Neural cell (in vitro differentiated cells): ENCODE measurements around the gene MAD2L1BP. TPM values are rescaled to one million over a fixed set of nuclear protein-coding genes. Genes with fewer than 3 reads are reported as not detected.

Source experiments
- H2AFZ ChIP-seq: fragments of 200-600, 300-800 bp; sonication (generic), shearing (Covaris generic); 2 replicates; pipeline ENCODE4 v1.6.0; 2014; ENCODE audit warnings: low read depth, mild to moderate bottlenecking, antibody characterized with exemption, low read length, moderate library complexity
- H3F3A ChIP-seq: fragments of 200-600 bp; shearing (Covaris generic); 2 replicates; pipeline ENCODE4 v1.6.1; 2016; ENCODE audit warnings: mild to moderate bottlenecking, moderate library complexity, mixed read lengths, antibody characterized with exemption, low read length; ENCODE audit not compliant: insufficient read depth, poor library complexity, severe bottlenecking
- H3K27ac ChIP-seq: fragments of 200-600, 300-800 bp; sonication (generic), shearing (Covaris generic); 2 replicates; pipeline ENCODE4 v1.5.1; 2014; ENCODE audit warnings: mild to moderate bottlenecking, low read length, moderate library complexity
- H3K27me3 ChIP-seq: fragments of 300-800, 200-600 bp; sonication (generic), shearing (Covaris generic); 2 replicates; pipeline ENCODE4 v1.6.0; 2014; ENCODE audit warnings: mild to moderate bottlenecking, low read depth, low read length, moderate library complexity; ENCODE audit not compliant: insufficient read depth
- H3K36me3 ChIP-seq: fragments of 300-800, 200-600 bp; sonication (generic), shearing (Covaris generic); 2 replicates; pipeline ENCODE4 v1.5.1; 2014; ENCODE audit warnings: mild to moderate bottlenecking, antibody characterized with exemption, low read length, moderate library complexity; ENCODE audit not compliant: insufficient read depth
- H3K4me2 ChIP-seq: fragments of 300-800, 200-600 bp; sonication (generic), shearing (Covaris generic); 2 replicates; pipeline ENCODE4 v1.6.0; 2014; ENCODE audit warnings: mild to moderate bottlenecking, low read length
- H3K4me3 ChIP-seq: fragments of 300-800, 200-600 bp; sonication (generic), shearing (Covaris generic); 2 replicates; pipeline ENCODE4 v1.5.1; 2014; ENCODE audit warnings: mild to moderate bottlenecking, low read length, moderate library complexity
- H3K79me2 ChIP-seq: fragments of 200-600 bp; shearing (Covaris generic); replicated peaks from 2 replicates; pipeline ENCODE4 v1.6.0; 2014; ENCODE audit warnings: mild to moderate bottlenecking, low read length, moderate library complexity; ENCODE audit not compliant: insufficient read depth
- H3K9ac ChIP-seq: fragments of 300-800, 200-600 bp; sonication (generic), shearing (Covaris generic); 2 replicates; pipeline ENCODE4 v1.6.1; 2016; ENCODE audit warnings: mild to moderate bottlenecking, low read length, mixed read lengths
- H3K9me2 ChIP-seq: fragments of 200-600 bp; shearing (Covaris generic); 2 replicates; pipeline ENCODE4 v1.6.1; 2016; ENCODE audit warnings: mild to moderate bottlenecking, low read length, mixed read lengths; ENCODE audit not compliant: insufficient read depth
- H3K9me3 ChIP-seq: fragments of 200-600, 300-800 bp; sonication (generic), shearing (Covaris generic); 2 replicates; pipeline ENCODE4 v1.6.1; 2016; ENCODE audit warnings: mild to moderate bottlenecking, mixed run types, low read length, moderate library complexity, mixed read lengths
- H4K20me1 ChIP-seq: fragments of 200-600 bp; shearing (Covaris generic); 2 replicates; pipeline ENCODE4 v1.6.1; 2016; ENCODE audit warnings: mild to moderate bottlenecking, mixed run types; ENCODE audit not compliant: insufficient read depth
- CTCF ChIP-seq: fragments of 450-650 bp; IDR thresholded peaks from 2 replicates; pipeline ENCODE4 v1.5.1; 2014; ENCODE audit warnings: antibody characterized with exemption, mild to moderate bottlenecking, moderate library complexity; ENCODE audit not compliant: poor library complexity, severe bottlenecking
- EP300 ChIP-seq: fragments of 450-650 bp; conservative IDR thresholded peaks from 2 replicates; pipeline ENCODE4 v1.6.1; 2014; ENCODE audit warnings: antibody characterized with exemption, mild to moderate bottlenecking, moderate library complexity; ENCODE audit not compliant: poor library complexity, severe bottlenecking
- EZH2 ChIP-seq: fragments of 200-600, 300-800 bp; shearing (Covaris generic), sonication (generic); IDR thresholded peaks from 2 replicates; pipeline ENCODE4 v1.6.1; 2014; ENCODE audit warnings: antibody characterized with exemption, low read length, borderline replicate concordance, mild to moderate bottlenecking; ENCODE audit not compliant: insufficient read depth, poor library complexity, severe bottlenecking
- MXI1 ChIP-seq: fragments of 450-650 bp; conservative IDR thresholded peaks from 2 replicates; pipeline ENCODE4 v1.6.1; 2014; ENCODE audit warnings: antibody characterized with exemption, mild to moderate bottlenecking; ENCODE audit not compliant: poor library complexity, severe bottlenecking
- POLR2AphosphoS5 ChIP-seq: IDR thresholded peaks from 2 replicates; pipeline ENCODE4 v1.6.1; 2012
- RAD21 ChIP-seq: fragments of 450-650 bp; conservative IDR thresholded peaks from 2 replicates; pipeline ENCODE4 v1.6.1; 2014; ENCODE audit warnings: antibody characterized with exemption, mild to moderate bottlenecking, moderate library complexity
- SMC3 ChIP-seq: fragments of 450-650 bp; conservative IDR thresholded peaks from 2 replicates; pipeline ENCODE4 v1.6.1; 2014; ENCODE audit warnings: antibody characterized with exemption, mild to moderate bottlenecking, moderate library complexity; ENCODE audit not compliant: poor library complexity
- TAF1 ChIP-seq: IDR thresholded peaks from 2 replicates; pipeline ENCODE4 v1.6.1; 2012; ENCODE audit warnings: low read depth
- polyA plus RNA-seq: library from polyadenylated mRNA; depleted of rRNA; stranded (reverse); fragments of >200 nt; gene quantifications from 2 replicates; pipeline ENCODE4 v1.2.3, GENCODE V29; 2014
- TF ChIP-seq, protein P1 (sequence below): IDR thresholded peaks from 2 replicates; pipeline ENCODE4 v1.6.1; 2012; ENCODE audit warnings: borderline replicate concordance

Gene MAD2L1BP
- polyA plus RNA-seq, 1 donor from 2014 or later, result 43.2 TPM

DNA sequence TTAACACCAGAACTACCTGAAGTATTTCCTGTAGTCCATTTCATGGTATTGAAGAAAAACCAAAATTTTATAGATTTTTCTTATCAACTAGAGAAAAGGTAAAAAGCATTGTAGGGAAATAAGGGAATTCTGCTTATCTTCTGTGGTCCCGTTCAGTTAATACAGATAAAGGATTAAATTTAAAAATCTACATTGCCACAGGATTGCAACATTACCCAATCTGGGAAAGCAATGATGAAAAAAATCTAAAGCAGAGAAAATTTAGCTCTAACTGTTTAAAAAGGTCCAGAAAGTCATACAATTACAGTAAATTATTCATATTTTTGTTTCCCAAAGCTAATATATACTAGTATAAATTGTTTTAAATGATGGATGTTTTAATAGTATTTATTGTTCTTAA is 41.7 kb upstream of the MAD2L1BP start:
- Histone ChIP-seq H3K27ac (no peak overlapping the region), H3K27me3 (no peaks in the 10 kb centered on the region), H3K36me3 (no peaks in the 10 kb centered on the region), H3K9ac (no peak overlapping the region), H3K4me3 (no peak overlapping the region), H3F3A (no peaks in the 10 kb centered on the region), H3K4me2 (no peak overlapping the region), H2AFZ (no peak overlapping the region), H3K79me2 (no peaks in the 10 kb centered on the region), H4K20me1 (no peaks in the 10 kb centered on the region), H3K9me3 (no peaks in the 10 kb centered on the region), H3K9me2 (no peaks in the 10 kb centered on the region)
- TF ChIP-seq EZH2, result no peak
- TF ChIP-seq MXI1, result no peak

- Histone ChIP-seq H3K36me3 (peaks cover 3% of the 10 kb centered on the region), H3K4me2 (no peak overlapping the region), H2AFZ (no peak overlapping the region), H3K4me3 (no peak overlapping the region), H3F3A (no peaks in the 10 kb centered on the region), H3K27me3 (no peaks in the 10 kb centered on the region), H3K9ac (no peak overlapping the region), H3K79me2 (no peaks in the 10 kb centered on the region), H4K20me1 (no peaks in the 10 kb centered on the region), H3K27ac (no peak overlapping the region), H3K9me2 (no peaks in the 10 kb centered on the region), H3K9me3 (no peaks in the 10 kb centered on the region)
- TF ChIP-seq POLR2AphosphoS5 (no peak), RAD21 (no peak), CTCF (no peak), EP300 (no peak)
- TF ChIP-seq, protein P1, sequence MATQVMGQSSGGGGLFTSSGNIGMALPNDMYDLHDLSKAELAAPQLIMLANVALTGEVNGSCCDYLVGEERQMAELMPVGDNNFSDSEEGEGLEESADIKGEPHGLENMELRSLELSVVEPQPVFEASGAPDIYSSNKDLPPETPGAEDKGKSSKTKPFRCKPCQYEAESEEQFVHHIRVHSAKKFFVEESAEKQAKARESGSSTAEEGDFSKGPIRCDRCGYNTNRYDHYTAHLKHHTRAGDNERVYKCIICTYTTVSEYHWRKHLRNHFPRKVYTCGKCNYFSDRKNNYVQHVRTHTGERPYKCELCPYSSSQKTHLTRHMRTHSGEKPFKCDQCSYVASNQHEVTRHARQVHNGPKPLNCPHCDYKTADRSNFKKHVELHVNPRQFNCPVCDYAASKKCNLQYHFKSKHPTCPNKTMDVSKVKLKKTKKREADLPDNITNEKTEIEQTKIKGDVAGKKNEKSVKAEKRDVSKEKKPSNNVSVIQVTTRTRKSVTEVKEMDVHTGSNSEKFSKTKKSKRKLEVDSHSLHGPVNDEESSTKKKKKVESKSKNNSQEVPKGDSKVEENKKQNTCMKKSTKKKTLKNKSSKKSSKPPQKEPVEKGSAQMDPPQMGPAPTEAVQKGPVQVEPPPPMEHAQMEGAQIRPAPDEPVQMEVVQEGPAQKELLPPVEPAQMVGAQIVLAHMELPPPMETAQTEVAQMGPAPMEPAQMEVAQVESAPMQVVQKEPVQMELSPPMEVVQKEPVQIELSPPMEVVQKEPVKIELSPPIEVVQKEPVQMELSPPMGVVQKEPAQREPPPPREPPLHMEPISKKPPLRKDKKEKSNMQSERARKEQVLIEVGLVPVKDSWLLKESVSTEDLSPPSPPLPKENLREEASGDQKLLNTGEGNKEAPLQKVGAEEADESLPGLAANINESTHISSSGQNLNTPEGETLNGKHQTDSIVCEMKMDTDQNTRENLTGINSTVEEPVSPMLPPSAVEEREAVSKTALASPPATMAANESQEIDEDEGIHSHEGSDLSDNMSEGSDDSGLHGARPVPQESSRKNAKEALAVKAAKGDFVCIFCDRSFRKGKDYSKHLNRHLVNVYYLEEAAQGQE, result no peak
Measured at GRCh38 chr6:43600595-43600994, 35.0 kb upstream of the MAD2L1BP start.

GRCh38 chr6:43604174-43604573 is 31.5 kb upstream of the MAD2L1BP start:
- H4K20me1 ChIP-seq, result no peaks in the 10 kb centered on the region
- no peaks in the 10 kb centered on the region for H3K27me3 ChIP-seq
- H3K4me2 ChIP-seq, result no peak overlapping the region
- H2AFZ ChIP-seq, result no peak overlapping the region
- H3K27ac ChIP-seq, result no peak overlapping the region
- peaks cover 3% of the 10 kb centered on the region for H3K36me3 ChIP-seq
- no peaks in the 10 kb centered on the region for H3K9me3 ChIP-seq
- no peaks in the 10 kb centered on the region for H3F3A ChIP-seq
- no peaks in the 10 kb centered on the region for H3K9me2 ChIP-seq
- no peak overlapping the region for H3K4me3 ChIP-seq
- no peaks in the 10 kb centered on the region for H3K79me2 ChIP-seq
- no peak for TF ChIP-seq EP300
- TF ChIP-seq TAF1, result no peak
- TF ChIP-seq CTCF, result no peak
- no peak for TF ChIP-seq RAD21
- no peak for TF ChIP-seq EZH2
- no peak for TF ChIP-seq SMC3
- TF ChIP-seq, protein P1, result no peak
- no peak for TF ChIP-seq MXI1
- no peak for TF ChIP-seq POLR2AphosphoS5
- no peak overlapping the region for H3K9ac ChIP-seq
